Activated CD8-positive, alpha-beta memory T cell treated with anti-CD3 and anti-CD28 coated beads for 24 hours (primary cell): ENCODE results near the gene VAT1.

Experiments used
- DNase-seq: peaks from one replicate; pipeline ENCODE4 v3.0.0-alpha.2; 2020

The VAT1 gene

GRCh38 chr17:43026595-43026994, 4.4 kb upstream of the VAT1 start:
- no peak for DNase-seq

- DNase-seq, result no peak
These were observed 3.8 kb upstream of the VAT1 start for GRCh38 chr17:43025766-43026537.

GRCh38 chr17:43025290-43025657, 3.1 kb upstream of the VAT1 start:
- DNase-seq, result no peak

GRCh38 chr17:43024407-43025289, 2.5 kb upstream of the VAT1 start, which contains the start of gene RND2:
TSS of gene RND2 (plus strand) at chr17:43025231. CDS start at chr17:43025348, 117 bp downstream.
- peak; percentile 92 for DNase-seq

GRCh38 chr17:43020789-43021740, 1.1 kb downstream of the VAT1 start:
- peak; percentile 73 for DNase-seq

- DNase-seq, result no peak
These were observed 2.1 kb downstream of the VAT1 start for GRCh38 chr17:43020030-43020621.

- no peak for DNase-seq
These were observed 2.8 kb downstream of the VAT1 start for GRCh38 chr17:43019418-43019817.

- DNase-seq, result no peak
These were observed 3.3 kb downstream of the VAT1 start for GRCh38 chr17:43018932-43019331.

GRCh38 chr17:43018008-43018853, 4.0 kb downstream of the VAT1 start:
- no peak for DNase-seq

GRCh38 chr17:43016216-43016615, 6.0 kb downstream of the VAT1 start:
- DNase-seq, result no peak

GRCh38 chr17:43015579-43015978, 6.6 kb downstream of the VAT1 start:
- DNase-seq, result no peak

GRCh38 chr17:43014649-43015542, 7.3 kb downstream of the VAT1 start:
- DNase-seq, result no peak

- DNase-seq, result no peak
These were observed 8.1 kb downstream of the VAT1 start for GRCh38 chr17:43014020-43014648.

GRCh38 chr17:43013296-43013695, 8.9 kb downstream of the VAT1 start:
- DNase-seq, result no peak

- DNase-seq, result no peak
These were observed 10.3 kb downstream of the VAT1 start for GRCh38 chr17:43011728-43012472.

GRCh38 chr17:43010667-43011308, 11.4 kb downstream of the VAT1 start:
- DNase-seq, result no peak

GRCh38 chr17:43006639-43007551, 15.3 kb downstream of the VAT1 start, which contains the start of gene IFI35:
TSS of gene IFI35 (plus strand) at chr17:43006784. CDS start at chr17:43006948, 164 bp downstream.
- DNase-seq, result peak; percentile 90
